ENCODE results near the gene AVPR2. TPM values are rescaled to one million over a fixed set of nuclear protein-coding genes. Genes with fewer than 3 reads are reported as not detected.
A peak's percentile ranks its signal among the peaks of the same experiment; 100 is the strongest.

The AVPR2 gene
- polyA plus RNA-seq, 2 of the 4 experiments (the other 2 are of a cell fraction): not detected

DNA sequence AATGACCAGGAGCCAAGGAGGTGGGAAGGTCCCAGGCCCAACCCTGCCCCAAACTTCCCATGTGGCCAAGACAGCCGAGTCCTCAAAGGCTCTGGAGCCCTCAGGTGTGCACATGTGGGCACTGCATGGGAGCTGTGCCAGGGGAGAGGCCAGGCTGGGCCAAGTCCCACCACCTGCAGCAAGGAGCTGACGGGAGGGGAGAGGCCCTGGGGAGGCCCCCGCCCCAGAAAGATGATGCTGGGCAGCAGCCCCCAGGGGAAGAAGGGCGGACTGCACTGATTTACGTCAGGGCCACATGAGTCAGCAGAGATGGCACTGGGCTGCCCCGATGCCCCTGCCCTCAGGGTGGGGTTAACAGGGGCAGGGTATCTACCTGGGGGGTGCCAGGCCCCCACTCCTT, 19.9 kb upstream of the AVPR2 start:
- DNase-seq (ENCODE audit: low read depth in 1 of 2, low spot score in 1 of 2) (peak in 1 of 2 experiments; percentile 59), FAIRE-seq (peak; percentile 76), ATAC-seq (peak; percentile 48 to 71; a peak in 4 of 6 replicates)
- CTCF ChIA-PET: interaction anchor here (1.1 to 2.4 kb wide), 6 partner anchors 11 to 120 kb away, joined by 3 to 15 read pairs (median 4); partner anchors contain the start of gene PLXNB3
- POLR2A ChIA-PET: interaction anchor here (0.8 kb wide), 1 partner anchor 118 kb away, joined by 3 read pairs; no protein-coding TSS in a partner anchor
- 19% methylated on average over 3 of the region's 6 CpGs for WGBS (ENCODE audit: missing lambda C conversion rate)
- Histone ChIP-seq H3K4me3 (peak overlapping the region; percentile 52; the same call in 2 of the 3 replicates), H3K4me1 (peaks cover 21% of the 10 kb centered on the region), H3K9me3 (no peaks in the 10 kb centered on the region), H3K4me2 (peak overlapping the region; percentile 91), H3K27ac (peak overlapping the region in 1 of 2 experiments; percentile 81; a peak in 3 of 6 replicates)
- TF ChIP-seq ESRRA (IDR thresholded peaks at IDR 0.05; ENCODE audit: borderline replicate concordance, low read length) (no peak), SMC3 (IDR thresholded peaks at IDR 0.05) (peak; percentile 33; the same call in 2 of the 3 replicates), RAD21 (conservative IDR thresholded peaks at IDR 0.05 in 1 of 2, IDR thresholded peaks at IDR 0.05 in 1 of 2) (peak; percentile 40 to 56; a peak in 3 of 5 replicates)
- TF ChIP-seq, protein P1, sequence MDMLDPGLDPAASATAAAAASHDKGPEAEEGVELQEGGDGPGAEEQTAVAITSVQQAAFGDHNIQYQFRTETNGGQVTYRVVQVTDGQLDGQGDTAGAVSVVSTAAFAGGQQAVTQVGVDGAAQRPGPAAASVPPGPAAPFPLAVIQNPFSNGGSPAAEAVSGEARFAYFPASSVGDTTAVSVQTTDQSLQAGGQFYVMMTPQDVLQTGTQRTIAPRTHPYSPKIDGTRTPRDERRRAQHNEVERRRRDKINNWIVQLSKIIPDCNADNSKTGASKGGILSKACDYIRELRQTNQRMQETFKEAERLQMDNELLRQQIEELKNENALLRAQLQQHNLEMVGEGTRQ (IDR thresholded peaks at IDR 0.05): no peak

DNA sequence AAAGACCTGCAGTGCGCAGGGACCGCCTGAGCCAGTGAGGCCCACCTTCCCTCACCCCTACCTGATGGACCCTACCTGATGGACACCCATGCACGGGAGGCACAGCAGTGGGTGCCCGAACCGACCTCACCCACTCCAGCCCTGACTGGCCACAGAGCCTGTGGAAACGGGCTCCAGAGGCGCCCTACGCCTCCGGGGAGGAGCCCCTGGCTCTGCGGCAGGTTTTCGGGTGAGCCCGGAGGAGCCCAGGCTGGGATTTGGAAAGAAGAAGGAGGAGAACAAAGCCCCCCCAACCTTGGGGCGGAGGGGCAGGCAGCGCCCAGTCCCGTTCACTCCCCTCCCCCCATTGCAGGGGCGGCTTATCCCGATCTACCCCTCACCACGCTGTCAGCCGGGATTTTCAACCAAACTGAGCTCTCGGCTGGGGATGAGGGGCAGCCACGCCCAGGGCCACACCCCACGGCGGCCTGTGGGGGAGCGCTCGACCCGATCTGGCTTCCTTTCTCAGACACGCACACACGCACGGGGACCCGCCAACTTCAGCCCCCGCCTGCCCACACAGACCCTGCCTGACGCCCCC, 19.2 kb upstream of the AVPR2 start:
- TF ChIP-seq ZSCAN20 (CRISPR knock-in tag; IDR thresholded peaks at IDR 0.05) (no peak), EP300 (IDR thresholded peaks at IDR 0.05) (no peak), SREBF2 (IDR thresholded peaks at IDR 0.05) (no peak)
- H3K27ac ChIP-seq: peak overlapping the region; percentile 33 to 81; a peak in 5 of 6 replicates
- peak in 1 of 2 experiments; percentile 17; a peak in 2 of 6 replicates for ATAC-seq
- peak overlapping the region; percentile 52 for H3K4me3 ChIP-seq
- DNase-seq (ENCODE audit: low read depth in 1 of 2, low spot score in 1 of 2): no peak
- ChIA-PET POLR2A (no interaction called here), CTCF (interaction anchor here (1.4 to 2.4 kb wide), 3 partner anchors 26 to 121 kb away, joined by 5 to 15 read pairs (median 6); partner anchors contain the start of gene PLXNB3)
- peak overlapping the region; percentile 91 for H3K4me2 ChIP-seq
- FAIRE-seq: no peak
- H3K9me3 ChIP-seq: no peaks in the 10 kb centered on the region
- H3K4me1 ChIP-seq: peaks cover 21% of the 10 kb centered on the region
- 33% methylated on average over 5 of the region's 32 CpGs for WGBS (ENCODE audit: missing lambda C conversion rate)

DNA sequence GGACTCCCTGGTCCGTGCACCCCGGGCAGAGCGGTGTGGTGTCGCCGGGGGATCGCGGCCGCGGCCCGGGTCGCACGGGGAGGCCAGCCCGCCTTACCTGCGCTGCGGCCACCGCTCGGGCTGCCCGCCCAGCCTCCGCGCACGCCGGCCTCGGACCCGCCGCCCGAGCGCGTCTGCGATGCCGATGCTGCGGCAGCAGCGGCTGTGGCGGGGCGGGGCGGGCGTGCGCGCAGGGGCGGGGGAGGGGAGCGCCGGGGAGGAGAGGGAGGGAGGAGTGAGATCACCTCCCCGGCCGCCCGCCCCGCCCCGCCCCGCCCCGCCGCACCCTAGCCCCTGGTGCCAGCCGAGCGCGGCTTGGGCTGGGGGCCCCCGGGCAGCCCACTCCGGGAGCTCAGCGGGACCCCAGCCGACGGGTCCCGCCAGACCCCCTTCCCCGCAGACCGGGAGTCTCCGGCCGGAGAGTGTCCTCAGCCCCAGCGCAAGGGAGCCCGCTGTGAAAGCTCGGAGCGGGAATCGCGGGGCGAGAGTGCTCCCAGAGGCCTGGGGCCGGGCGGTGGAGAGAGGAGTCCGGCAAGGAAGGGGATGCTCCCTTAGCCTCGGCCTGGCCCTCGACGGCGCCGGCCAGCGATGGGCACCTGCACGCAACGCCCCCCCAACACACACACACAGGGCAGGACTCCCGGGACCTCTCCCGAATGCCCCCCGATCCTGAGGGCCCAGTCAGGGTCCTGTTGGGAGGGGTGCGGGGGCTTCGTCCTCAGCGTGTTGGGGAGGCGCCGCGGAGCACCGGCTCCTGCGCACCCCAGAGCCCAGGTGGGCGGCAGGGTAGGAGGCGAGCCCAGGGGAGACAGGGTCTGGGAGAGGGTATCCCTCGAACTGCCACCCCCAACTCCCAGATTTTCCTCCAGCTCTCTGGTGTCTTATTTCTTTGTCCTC, 18.2 kb upstream of the AVPR2 start, which contains the start of gene L1CAM:
TSS of gene L1CAM (minus strand) at position 206 of the 936 bp plus-strand sequence. CDS start 10,337 bp downstream, outside the sequence.
- POLR2A ChIA-PET: no interaction called here
- DNase-seq (ENCODE audit: low read depth in 1 of 2, low spot score in 1 of 2): no peak
- H3K4me2 ChIP-seq: peak within 1 kb of the TSS; percentile 91
- 64% methylated on average over 22 of the region's 94 CpGs for WGBS (ENCODE audit: missing lambda C conversion rate)
- no peaks in the 10 kb centered on the region for H3K9me3 ChIP-seq
- no peak for FAIRE-seq
- H3K4me1 ChIP-seq: peaks cover 21% of the 10 kb centered on the region
- peak within 1 kb of the TSS; percentile 52 for H3K4me3 ChIP-seq
- TF ChIP-seq, protein P2, sequence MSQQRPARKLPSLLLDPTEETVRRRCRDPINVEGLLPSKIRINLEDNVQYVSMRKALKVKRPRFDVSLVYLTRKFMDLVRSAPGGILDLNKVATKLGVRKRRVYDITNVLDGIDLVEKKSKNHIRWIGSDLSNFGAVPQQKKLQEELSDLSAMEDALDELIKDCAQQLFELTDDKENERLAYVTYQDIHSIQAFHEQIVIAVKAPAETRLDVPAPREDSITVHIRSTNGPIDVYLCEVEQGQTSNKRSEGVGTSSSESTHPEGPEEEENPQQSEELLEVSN (IDR thresholded peaks at IDR 0.05; ENCODE audit: borderline replicate concordance, low read depth): no peak
- no peak for TF ChIP-seq GATA3 (IDR thresholded peaks at IDR 0.05; ENCODE audit: borderline replicate concordance)
- ATAC-seq: peak in 1 of 2 experiments; percentile 32; a peak in 2 of 6 replicates
- CTCF ChIA-PET: interaction anchor here (1.1 to 1.5 kb wide), 3 partner anchors 27 to 61 kb away, joined by 3 to 6 read pairs (median 3); no protein-coding TSS in a partner anchor
- peak within 1 kb of the TSS; percentile 33 to 81; a peak in 5 of 6 replicates for H3K27ac ChIP-seq

DNA sequence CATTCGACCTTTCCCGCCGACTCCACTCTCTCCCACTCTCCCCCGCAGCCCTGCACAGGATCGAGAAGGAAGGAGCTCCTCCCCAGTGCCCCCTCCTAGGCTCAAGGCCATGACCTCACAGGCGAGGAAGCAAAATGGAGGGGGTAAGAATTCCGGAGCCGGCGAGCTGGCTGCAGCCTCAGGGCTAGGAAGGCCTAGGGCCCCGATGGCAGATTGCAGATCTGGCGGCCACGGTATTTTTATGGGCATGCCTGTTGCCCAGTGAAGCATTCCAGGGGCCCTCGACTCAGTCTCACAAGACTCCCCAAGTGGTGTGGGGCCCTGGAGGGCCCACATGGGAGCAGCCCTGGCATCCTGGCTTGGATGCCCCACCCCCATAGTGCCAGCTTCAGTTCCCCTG, 17.6 kb upstream of the AVPR2 start:
- Histone ChIP-seq H3K4me3 (no peak overlapping the region), H3K27ac (no peak overlapping the region), H3K9me3 (no peaks in the 10 kb centered on the region), H3K4me1 (peaks cover 21% of the 10 kb centered on the region), H3K4me2 (no peak overlapping the region)
- DNase-seq (ENCODE audit: low read depth in 1 of 2, low spot score in 1 of 2) (no peak), FAIRE-seq (no peak), ATAC-seq (no peak)
- POLR2A ChIA-PET: no interaction called here
- 60% methylated on average over 13 of the region's 13 CpGs for WGBS (ENCODE audit: missing lambda C conversion rate)
- TF ChIP-seq ZC3H11A (IDR thresholded peaks at IDR 0.05): no peak
- no peak for TF ChIP-seq NR3C1 (IDR thresholded peaks at IDR 0.05)
- no peak for TF ChIP-seq CEBPB (IDR thresholded peaks at IDR 0.05)
- no peak for TF ChIP-seq CBX2 (IDR thresholded peaks at IDR 0.05; ENCODE audit: borderline replicate concordance, low read depth)
- TF ChIP-seq, protein P2 (IDR thresholded peaks at IDR 0.05; ENCODE audit: borderline replicate concordance, low read depth): no peak
- no peak for TF ChIP-seq MAFK (IDR thresholded peaks at IDR 0.05; ENCODE audit: partially characterized antibody)
- no peak for TF ChIP-seq RARB (CRISPR knock-in tag; IDR thresholded peaks at IDR 0.05)
- no peak for TF ChIP-seq RFX5 (IDR thresholded peaks at IDR 0.05)
- TF ChIP-seq EP300 (IDR thresholded peaks at IDR 0.05): no peak
- TF ChIP-seq GATA3 (IDR thresholded peaks at IDR 0.05; ENCODE audit: borderline replicate concordance): no peak
- TF ChIP-seq, protein P3, sequence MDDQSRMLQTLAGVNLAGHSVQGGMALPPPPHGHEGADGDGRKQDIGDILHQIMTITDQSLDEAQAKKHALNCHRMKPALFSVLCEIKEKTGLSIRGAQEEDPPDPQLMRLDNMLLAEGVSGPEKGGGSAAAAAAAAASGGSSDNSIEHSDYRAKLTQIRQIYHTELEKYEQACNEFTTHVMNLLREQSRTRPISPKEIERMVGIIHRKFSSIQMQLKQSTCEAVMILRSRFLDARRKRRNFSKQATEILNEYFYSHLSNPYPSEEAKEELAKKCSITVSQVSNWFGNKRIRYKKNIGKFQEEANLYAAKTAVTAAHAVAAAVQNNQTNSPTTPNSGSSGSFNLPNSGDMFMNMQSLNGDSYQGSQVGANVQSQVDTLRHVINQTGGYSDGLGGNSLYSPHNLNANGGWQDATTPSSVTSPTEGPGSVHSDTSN (IDR thresholded peaks at IDR 0.05): no peak
- TF ChIP-seq KDM1A (IDR thresholded peaks at IDR 0.05; ENCODE audit: low read depth): no peak
- CTCF ChIA-PET: interaction anchor here (1.1 to 1.5 kb wide), 3 partner anchors 28 to 60 kb away, joined by 3 to 6 read pairs (median 3); no protein-coding TSS in a partner anchor
